Fibroblast of skin of abdomen (primary cell): ENCODE data around the gene CYP21A2.
"Not testable (repeated sequence)": the region's sequence is repeated elsewhere in the genome, so short reads cannot be mapped to it uniquely, and the experiment has no call there.

Source experiments
- DNase-seq: peaks from one replicate; pipeline ENCODE4 v3.0.0-alpha.2; 2013

Gene CYP21A2

GRCh38 chr6:32055756-32056155 lies 17.5 kb downstream of the CYP21A2 start:
- DNase-seq = not testable (repeated sequence)

GRCh38 chr6:32056254-32056653 lies 18.0 kb downstream of the CYP21A2 start:
- no peak for DNase-seq

GRCh38 chr6:32057966-32058365 lies 19.8 kb downstream of the CYP21A2 start:
- DNase-seq = no peak

- DNase-seq = no peak
Observed at GRCh38 chr6:32058511-32058963, 20.3 kb downstream of the CYP21A2 start.

GRCh38 chr6:32060966-32061655 lies 22.9 kb downstream of the CYP21A2 start:
- no peak for DNase-seq

- DNase-seq = no peak
Observed at GRCh38 chr6:32064706-32065105, 26.5 kb downstream of the CYP21A2 start.

GRCh38 chr6:32067521-32067920 lies 29.3 kb downstream of the CYP21A2 start:
- not testable (repeated sequence) for DNase-seq

- DNase-seq = not testable (repeated sequence)
Observed at GRCh38 chr6:32068315-32068714, 30.1 kb downstream of the CYP21A2 start.

GRCh38 chr6:32068867-32069266 lies 30.7 kb downstream of the CYP21A2 start:
- no peak for DNase-seq

GRCh38 chr6:32069460-32069859 lies 31.2 kb downstream of the CYP21A2 start:
- DNase-seq = no peak

GRCh38 chr6:32069878-32070515 lies 31.8 kb downstream of the CYP21A2 start:
- no peak for DNase-seq

- no peak for DNase-seq
Observed at GRCh38 chr6:32070814-32071543, 32.8 kb downstream of the CYP21A2 start.

GRCh38 chr6:32073101-32073500 lies 34.9 kb downstream of the CYP21A2 start:
- DNase-seq = no peak

GRCh38 chr6:32073613-32074012 lies 35.4 kb downstream of the CYP21A2 start:
- DNase-seq = no peak

- DNase-seq = peak; percentile 70
Observed at GRCh38 chr6:32074996-32075532, 36.8 kb downstream of the CYP21A2 start.

GRCh38 chr6:32075781-32076180 lies 37.6 kb downstream of the CYP21A2 start:
- no peak for DNase-seq

GRCh38 chr6:32076321-32076809 lies 38.1 kb downstream of the CYP21A2 start:
- DNase-seq = peak; percentile 87

- no peak for DNase-seq
Observed at GRCh38 chr6:32079566-32080290, 41.5 kb downstream of the CYP21A2 start.

- peak; percentile 88 for DNase-seq
Observed at GRCh38 chr6:32081168-32081990, 43.2 kb downstream of the CYP21A2 start.

- DNase-seq = no peak
Observed at GRCh38 chr6:32082478-32082877, 44.3 kb downstream of the CYP21A2 start.

- DNase-seq = peak; percentile 62
Observed at GRCh38 chr6:32082935-32083334, 44.7 kb downstream of the CYP21A2 start.
